Activated effector memory CD4-positive, alpha-beta T cell treated with Interleukin-2 at 50 U/mL for 16 hours (primary cell): ENCODE results near the gene HASPIN.

Experiments
- DNase-seq: peaks from one replicate; pipeline ENCODE4 v3.0.0-alpha.2; 2020

HASPIN gene

GRCh38 chr17:3768769-3769168 lies 45.1 kb downstream of the HASPIN start:
- no peak for DNase-seq

GRCh38 chr17:3770466-3770865 lies 46.8 kb downstream of the HASPIN start:
- DNase-seq: no peak

- no peak for DNase-seq
These were observed 47.4 kb downstream of the HASPIN start for GRCh38 chr17:3771140-3771539.

GRCh38 chr17:3772764-3773163 lies 49.1 kb downstream of the HASPIN start:
- DNase-seq: no peak

GRCh38 chr17:3773511-3773910 lies 49.8 kb downstream of the HASPIN start:
- DNase-seq: no peak

GRCh38 chr17:3773966-3774365 lies 50.3 kb downstream of the HASPIN start:
- DNase-seq: no peak
